CD4-positive, alpha-beta T cell (primary cell): ENCODE results near the gene SAP30BP. TPM values are rescaled to one million over a fixed set of nuclear protein-coding genes. Genes with fewer than 3 reads are reported as not detected.
A peak's percentile ranks its signal among the peaks of the same experiment; 100 is the strongest.

Experiments used
- ATAC-seq: fragments of 200-7000 bp; cut with Tn5 transposase; one replicate; pipeline ENCODE4 v1.10.0; 2022; ENCODE audit warnings: mild to moderate bottlenecking; ENCODE audit not compliant: poor library complexity
- CTCF ChIA-PET: fragments of 350-600 bp; sonication (Branson Sonifier 250); formaldehyde crosslinking; loops from one replicate; lab custom pipeline; 2021; ENCODE audit warnings: antibody characterized with exemption, inconsistent platforms; lab: Charles Lee
- POLR2A ChIA-PET: fragments of 350-600 bp; sonication (Branson Sonifier 250); formaldehyde crosslinking; loops from one replicate; lab custom pipeline; 2021; ENCODE audit warnings: antibody characterized with exemption, inconsistent platforms; lab: Charles Lee
- DNase-seq, 14 experiments: peaks; one replicate each; pipeline ENCODE4 v3.0.0-alpha.2; 2013 to 2020; ENCODE audit warnings: mixed read lengths in 2 of 14
- H3K27ac ChIP-seq, 2 donors: one replicate each; pipeline versions ENCODE4 v1.5.1 to v1.7.0; 2013; ENCODE audit warnings: low read length in 2 of 2, low read depth in 1 of 2, mild to moderate bottlenecking in 1 of 2
- H3K27me3 ChIP-seq, 2 experiments: 1 replicate in 1 of 2; 2 replicates in 1 of 2; pipeline versions ENCODE4 v1.6.1 to v1.7.0; 2013; ENCODE audit warnings: low read length in 2 of 2, control low read depth in 1 of 2, mild to moderate bottlenecking in 1 of 2, moderate library complexity in 1 of 2; ENCODE audit not compliant: insufficient read depth in 2 of 2, control insufficient read depth in 1 of 2
- H3K36me3 ChIP-seq: one replicate; pipeline ENCODE4 v1.6.1; 2013; ENCODE audit warnings: low read length, control low read depth; ENCODE audit not compliant: insufficient read depth
- H3K4me1 ChIP-seq: one replicate; pipeline ENCODE4 v1.6.1; 2013; ENCODE audit warnings: low read length, control low read depth; ENCODE audit not compliant: insufficient read depth
- H3K4me3 ChIP-seq: one replicate; pipeline ENCODE4 v1.5.1; 2013; ENCODE audit warnings: mild to moderate bottlenecking, low read length, moderate library complexity
- H3K9me3 ChIP-seq, 2 experiments: 1 replicate in 1 of 2; 2 replicates in 1 of 2; pipeline versions ENCODE4 v1.6.1 to v1.7.0; 2013; ENCODE audit warnings: low read length in 2 of 2, mild to moderate bottlenecking in 2 of 2, control low read depth in 1 of 2, moderate library complexity in 1 of 2; ENCODE audit not compliant: control insufficient read depth in 1 of 2, insufficient read depth in 1 of 2
- H3K27ac Mint-ChIP-seq: one replicate; pipeline ENCODE4 v1.8.0; 2020; ENCODE audit warnings: mixed read lengths
- H3K27me3 Mint-ChIP-seq: one replicate; pipeline ENCODE4 v1.8.0; 2021; ENCODE audit warnings: mixed read lengths
- H3K36me3 Mint-ChIP-seq: one replicate; pipeline ENCODE4 v1.8.0; 2021; ENCODE audit warnings: low read depth, mixed read lengths
- H3K4me1 Mint-ChIP-seq: one replicate; pipeline ENCODE4 v1.8.0; 2021; ENCODE audit warnings: low read depth, mixed read lengths
- H3K4me3 Mint-ChIP-seq: one replicate; pipeline ENCODE4 v1.8.0; 2020; ENCODE audit warnings: mild to moderate bottlenecking, mixed read lengths
- H3K9me3 Mint-ChIP-seq: one replicate; pipeline ENCODE4 v1.8.0; 2020; ENCODE audit warnings: mixed read lengths
- intact Hi-C, 2 experiments: fragments of 100-400 bp; cut with DNase I in 1 of 2; cut with micrococcal nuclease in 1 of 2; formaldehyde crosslinking; loops; one replicate each; pipeline versions ENCODE4 v1.15.1 to v1.9.0; 2023 to 2025; cut with DNase I, micrococcal nuclease
- total RNA-seq, 174 experiments: library from RNA in 2 of 174; stranded (reverse) in 2 of 174; gene quantifications; one replicate each; pipeline ENCODE4 v1.2.3 and lab custom pipeline; 2021 to 2026
- TF ChIP-seq, protein P1 (sequence below): fragments of 200-600 bp; IDR thresholded peaks from one replicate; pipeline ENCODE4 v1.8.0; 2022; ENCODE audit warnings: antibody characterized with exemption, mild to moderate bottlenecking

Gene SAP30BP
- total RNA-seq, 2 experiments from 2014 or later = 209 to 227 TPM

DNA sequence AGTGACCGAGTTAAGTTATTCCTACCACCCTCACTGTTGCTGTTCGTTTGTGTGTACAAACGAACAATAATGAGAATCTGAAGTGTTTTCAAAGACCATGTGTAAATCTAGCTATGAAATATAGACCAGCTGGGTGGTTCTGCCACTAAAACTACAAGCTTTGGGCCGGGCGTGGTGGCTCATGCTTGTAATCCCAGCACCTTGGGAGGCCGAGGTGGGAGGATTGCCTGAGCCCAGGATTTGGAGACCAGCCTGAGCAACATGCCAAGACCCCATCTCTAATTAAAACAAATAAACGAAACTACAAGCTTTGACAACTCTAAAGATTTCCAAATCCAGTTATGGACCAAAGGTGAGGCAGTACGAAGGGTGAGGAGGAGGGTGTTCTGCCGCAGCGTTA lies 1.2 kb upstream of the SAP30BP start:
- Mint-ChIP-seq H3K27me3 (no peaks in the 10 kb centered on the region), H3K4me3 (peak overlapping the region; percentile 72), H3K36me3 (peaks cover 40% of the 10 kb centered on the region), H3K27ac (peak overlapping the region; percentile 57), H3K4me1 (peaks cover 22% of the 10 kb centered on the region), H3K9me3 (no peaks in the 10 kb centered on the region)
- no peak overlapping the region for H3K27ac ChIP-seq
- DNase-seq (no peak), ATAC-seq (no peak)
- no peak overlapping the region for H3K4me3 ChIP-seq
- TF ChIP-seq, protein P1, sequence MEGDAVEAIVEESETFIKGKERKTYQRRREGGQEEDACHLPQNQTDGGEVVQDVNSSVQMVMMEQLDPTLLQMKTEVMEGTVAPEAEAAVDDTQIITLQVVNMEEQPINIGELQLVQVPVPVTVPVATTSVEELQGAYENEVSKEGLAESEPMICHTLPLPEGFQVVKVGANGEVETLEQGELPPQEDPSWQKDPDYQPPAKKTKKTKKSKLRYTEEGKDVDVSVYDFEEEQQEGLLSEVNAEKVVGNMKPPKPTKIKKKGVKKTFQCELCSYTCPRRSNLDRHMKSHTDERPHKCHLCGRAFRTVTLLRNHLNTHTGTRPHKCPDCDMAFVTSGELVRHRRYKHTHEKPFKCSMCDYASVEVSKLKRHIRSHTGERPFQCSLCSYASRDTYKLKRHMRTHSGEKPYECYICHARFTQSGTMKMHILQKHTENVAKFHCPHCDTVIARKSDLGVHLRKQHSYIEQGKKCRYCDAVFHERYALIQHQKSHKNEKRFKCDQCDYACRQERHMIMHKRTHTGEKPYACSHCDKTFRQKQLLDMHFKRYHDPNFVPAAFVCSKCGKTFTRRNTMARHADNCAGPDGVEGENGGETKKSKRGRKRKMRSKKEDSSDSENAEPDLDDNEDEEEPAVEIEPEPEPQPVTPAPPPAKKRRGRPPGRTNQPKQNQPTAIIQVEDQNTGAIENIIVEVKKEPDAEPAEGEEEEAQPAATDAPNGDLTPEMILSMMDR = no peak
- intact Hi-C loops = loop anchor here in 1 of 2 experiments (5.0 to 10.0 kb wide), 4 partner anchors 139 to 789 kb away; partner anchors contain the start of genes LLGL2, MIF4GD and MRPL38
- H3K27me3 ChIP-seq = no peaks in the 10 kb centered on the region
- H3K4me1 ChIP-seq = peaks cover 23% of the 10 kb centered on the region
- CTCF ChIA-PET = interaction anchor here (1.4 to 3.3 kb wide), 3 partner anchors 13 to 88 kb away, joined by 3 to 12 read pairs (median 6); no protein-coding TSS in a partner anchor
- peaks cover 49% of the 10 kb centered on the region for H3K36me3 ChIP-seq
- no peaks in the 10 kb centered on the region for H3K9me3 ChIP-seq
- POLR2A ChIA-PET = interaction anchor here (1.0 to 2.4 kb wide), 10 partner anchors 11 to 210 kb away, joined by 3 to 15 read pairs (median 7); partner anchors contain the start of genes TMEM94 and WBP2

DNA sequence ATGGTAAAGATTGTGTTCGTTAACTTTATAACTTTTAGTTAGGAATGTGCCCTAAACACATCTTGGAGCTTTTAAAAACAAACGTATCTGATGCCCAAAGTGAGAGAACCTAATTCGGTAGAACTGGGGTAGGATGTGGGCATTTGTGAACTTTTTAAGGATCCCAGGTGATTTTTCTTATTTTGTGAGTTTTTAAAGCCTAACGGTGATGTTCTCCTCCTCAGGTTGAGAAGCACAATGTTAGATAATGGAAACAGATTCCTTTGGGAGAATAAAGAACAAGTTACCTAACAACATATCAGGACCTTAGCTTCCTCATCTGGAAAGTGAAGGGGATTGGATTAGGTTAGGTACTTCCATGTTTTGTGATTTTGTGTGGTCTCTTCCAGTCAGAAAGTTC lies 687 bp downstream of the SAP30BP start:
- H3K36me3 Mint-ChIP-seq = peaks cover 45% of the 10 kb centered on the region
- TF ChIP-seq, protein P1 = no peak
- H3K27ac Mint-ChIP-seq = no peak overlapping the region
- DNase-seq (no peak), ATAC-seq (no peak)
- Histone ChIP-seq H3K36me3 (peaks cover 50% of the 10 kb centered on the region), H3K4me3 (peak overlapping the region; percentile 76), H3K9me3 (no peaks in the 10 kb centered on the region), H3K4me1 (peaks cover 23% of the 10 kb centered on the region), H3K27me3 (no peaks in the 10 kb centered on the region), H3K27ac (peak overlapping the region; percentile 87 to 90)
- no peaks in the 10 kb centered on the region for H3K9me3 Mint-ChIP-seq
- H3K4me3 Mint-ChIP-seq = no peak overlapping the region
- H3K27me3 Mint-ChIP-seq = no peaks in the 10 kb centered on the region
- POLR2A ChIA-PET = interaction anchor here (0.6 to 2.7 kb wide), 9 partner anchors 22 to 795 kb away, joined by 3 to 18 read pairs (median 7); partner anchors contain the start of genes FDXR, MRPL58, TMEM94 and UNK
- peaks cover 26% of the 10 kb centered on the region for H3K4me1 Mint-ChIP-seq
- CTCF ChIA-PET = interaction anchor here (1.4 to 3.3 kb wide), 2 partner anchors 35 to 86 kb away, joined by 3 to 12 read pairs; no protein-coding TSS in a partner anchor
- intact Hi-C loops = loop anchor here in 1 of 2 experiments (5.0 to 10.0 kb wide), 4 partner anchors 141 to 791 kb away; partner anchors contain the start of genes LLGL2, MIF4GD and MRPL38

DNA sequence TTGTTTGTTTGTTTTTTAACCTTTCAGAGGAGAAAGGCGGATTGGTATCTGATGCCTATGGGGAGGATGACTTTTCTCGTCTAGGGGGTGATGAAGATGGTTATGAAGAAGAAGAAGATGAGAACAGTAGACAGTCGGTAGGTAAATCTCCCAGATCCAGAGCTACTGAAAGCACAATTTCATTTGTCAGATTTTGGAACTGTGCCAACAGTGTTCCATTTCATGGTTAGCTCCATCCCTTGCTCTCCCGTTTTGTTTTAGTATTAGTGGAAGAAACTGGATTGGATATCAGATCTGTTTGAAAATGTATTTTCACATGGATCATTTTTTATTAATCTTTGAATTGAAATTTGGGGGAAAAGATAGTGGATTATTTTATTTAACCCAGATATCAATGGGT lies 1.4 kb downstream of the SAP30BP start:
- H3K4me1 Mint-ChIP-seq = peaks cover 26% of the 10 kb centered on the region
- Histone ChIP-seq H3K4me1 (peaks cover 23% of the 10 kb centered on the region), H3K36me3 (peaks cover 55% of the 10 kb centered on the region), H3K27me3 (no peaks in the 10 kb centered on the region), H3K27ac (no peak overlapping the region), H3K9me3 (no peaks in the 10 kb centered on the region), H3K4me3 (no peak overlapping the region)
- peaks cover 48% of the 10 kb centered on the region for H3K36me3 Mint-ChIP-seq
- no peaks in the 10 kb centered on the region for H3K9me3 Mint-ChIP-seq
- ChIA-PET POLR2A (interaction anchor here (0.6 to 2.7 kb wide), 2 partner anchors 116 to 164 kb away, joined by 3 to 18 read pairs; partner anchors contain the start of gene UNK), CTCF (interaction anchor here (0.7 to 1.4 kb wide), 2 partner anchors 36 to 80 kb away, joined by 3 read pairs; no protein-coding TSS in a partner anchor)
- ATAC-seq (no peak), DNase-seq (no peak)
- H3K4me3 Mint-ChIP-seq = no peak overlapping the region
- no peaks in the 10 kb centered on the region for H3K27me3 Mint-ChIP-seq
- TF ChIP-seq, protein P1 = no peak
- intact Hi-C loops = loop anchor here in 1 of 2 experiments (5.0 to 10.0 kb wide), 4 partner anchors 141 to 791 kb away; partner anchors contain the start of genes LLGL2, MIF4GD and MRPL38
- H3K27ac Mint-ChIP-seq = no peak overlapping the region
